Spleen (tissue), 7 donors: ENCODE data around the gene APOBEC3A.

Experiments used
- POLR2AphosphoS5 ChIP-seq, 3 donors: sonication (generic); formaldehyde crosslinking; IDR thresholded peaks; one replicate each; pipeline ENCODE4 v1.5.1; 2017; ENCODE audit warnings: antibody characterized with exemption in 3 of 3
- TF ChIP-seq, protein P1 (sequence below), 11 experiments: fragments of 200-600 bp in 7 of 11; fragments of 450-650 bp in 4 of 11; sonication (generic) in 4 of 11; IDR thresholded peaks in 8 of 11; conservative IDR thresholded peaks in 3 of 11; 1 replicate in 7 of 11; 2 replicates in 4 of 11; pipeline versions ENCODE4 v1.4.0 to v1.8.0; 2016 to 2021; ENCODE audit warnings: antibody characterized with exemption in 11 of 11, inconsistent platforms in 4 of 11, mild to moderate bottlenecking in 1 of 11
- donor health status: DM: no; HTN: no; CAD: no; lungs with moderate emphysema.
- donor health status: DM: no; HTN: no; CAD: no.
- donor health status: DM: no; HTN: no; CAD: no.

DNA sequence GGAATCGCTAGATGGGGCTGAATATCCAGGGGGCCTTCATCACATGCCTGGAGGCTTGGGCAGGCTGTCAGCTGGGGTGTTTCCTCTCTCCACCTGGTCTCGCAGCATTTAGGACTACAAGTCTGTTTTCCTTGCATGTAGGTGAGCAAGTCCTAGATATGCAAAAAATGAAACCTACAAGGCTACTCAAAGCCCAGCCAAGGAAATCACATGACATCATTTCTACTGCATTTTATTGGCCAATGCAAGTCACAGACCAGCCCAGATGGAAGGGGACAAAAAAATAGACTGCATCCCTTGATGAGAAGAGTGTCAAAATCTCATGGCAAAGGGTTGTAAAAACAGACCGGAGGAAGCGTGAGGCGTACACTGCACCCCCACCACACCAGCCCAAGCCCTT lies 15.1 kb downstream of the APOBEC3A start:
- TF ChIP-seq POLR2AphosphoS5 (IDR thresholded peaks at IDR 0.05) = no peak
- TF ChIP-seq, protein P1, sequence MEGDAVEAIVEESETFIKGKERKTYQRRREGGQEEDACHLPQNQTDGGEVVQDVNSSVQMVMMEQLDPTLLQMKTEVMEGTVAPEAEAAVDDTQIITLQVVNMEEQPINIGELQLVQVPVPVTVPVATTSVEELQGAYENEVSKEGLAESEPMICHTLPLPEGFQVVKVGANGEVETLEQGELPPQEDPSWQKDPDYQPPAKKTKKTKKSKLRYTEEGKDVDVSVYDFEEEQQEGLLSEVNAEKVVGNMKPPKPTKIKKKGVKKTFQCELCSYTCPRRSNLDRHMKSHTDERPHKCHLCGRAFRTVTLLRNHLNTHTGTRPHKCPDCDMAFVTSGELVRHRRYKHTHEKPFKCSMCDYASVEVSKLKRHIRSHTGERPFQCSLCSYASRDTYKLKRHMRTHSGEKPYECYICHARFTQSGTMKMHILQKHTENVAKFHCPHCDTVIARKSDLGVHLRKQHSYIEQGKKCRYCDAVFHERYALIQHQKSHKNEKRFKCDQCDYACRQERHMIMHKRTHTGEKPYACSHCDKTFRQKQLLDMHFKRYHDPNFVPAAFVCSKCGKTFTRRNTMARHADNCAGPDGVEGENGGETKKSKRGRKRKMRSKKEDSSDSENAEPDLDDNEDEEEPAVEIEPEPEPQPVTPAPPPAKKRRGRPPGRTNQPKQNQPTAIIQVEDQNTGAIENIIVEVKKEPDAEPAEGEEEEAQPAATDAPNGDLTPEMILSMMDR (IDR thresholded peaks at IDR 0.05 in 8 of 11, conservative IDR thresholded peaks at IDR 0.05 in 3 of 11) = no peak
